Measurements from ENCODE around the gene SP8. TPM values are rescaled to one million over a fixed set of nuclear protein-coding genes. Genes with fewer than 3 reads are reported as not detected.

SP8 gene
- polyA plus RNA-seq, 1 donor (not counting 4 experiments of a cell fraction or from before 2014, with no cell fraction given), result 0.17 TPM

DNA sequence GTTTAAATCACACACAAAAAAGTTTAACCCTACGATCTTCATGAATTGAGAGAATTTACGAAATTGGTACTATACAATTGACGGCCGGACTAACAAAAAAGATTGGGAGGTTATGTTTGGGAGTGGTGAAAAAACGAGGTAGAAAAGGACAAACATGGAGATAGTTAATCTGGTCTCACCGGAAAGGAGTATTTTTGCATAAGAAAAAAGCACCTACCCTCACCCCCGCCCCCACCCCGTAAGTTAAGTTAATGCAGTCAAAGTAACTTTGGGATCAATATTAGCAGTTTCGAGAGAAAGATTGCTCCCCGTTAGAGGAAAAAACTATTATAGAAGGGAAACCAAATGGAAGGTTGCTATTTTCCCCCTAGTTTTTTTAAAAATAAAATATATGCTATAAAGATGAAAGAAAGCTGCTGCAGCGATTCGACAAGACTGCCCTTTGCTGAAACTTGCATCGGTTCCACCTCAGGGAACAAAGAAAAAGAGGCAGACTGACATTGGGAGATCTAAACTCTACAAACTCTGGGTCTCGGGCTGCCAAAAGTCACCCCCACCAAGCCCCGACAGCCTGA, 3.5 kb downstream of the SP8 start:
- Histone ChIP-seq H2AFZ (ENCODE audit: control insufficient read depth, low read length) (peak overlapping the region; percentile 66), H3K79me2 (ENCODE audit: control insufficient read depth, insufficient read depth, low read length) (no peaks in the 10 kb centered on the region), H3K4me2 (ENCODE audit: control insufficient read depth, extremely low read depth, insufficient read depth, low read depth, low read length) (peak overlapping the region; percentile 35), H3K9me1 (ENCODE audit: control insufficient read depth, extremely low read depth, insufficient read depth, low read length) (no peaks in the 10 kb centered on the region), H3K27me3 (ENCODE audit: control insufficient read depth, extremely low read depth, insufficient read depth, low read length) (peaks cover 12% of the 10 kb centered on the region), H3K4me3 (ENCODE audit: control insufficient read depth in 2 of 3, extremely low read depth in 1 of 3, insufficient read depth in 2 of 3, low read depth in 1 of 3, low read length in 3 of 3) (peak overlapping the region in 1 of 3 experiments; percentile 2), H3K4me1 (ENCODE audit: control insufficient read depth, extremely low read depth, insufficient read depth, low read length) (peaks cover 7% of the 10 kb centered on the region), H3K9ac (ENCODE audit: control insufficient read depth, extremely low read depth, insufficient read depth, low read length) (peak overlapping the region; percentile 33), H3K27ac (ENCODE audit: control insufficient read depth, insufficient read depth, low read length) (no peak overlapping the region), H3K36me3 (ENCODE audit: control insufficient read depth in 2 of 2, extremely low read depth in 1 of 2, insufficient read depth in 2 of 2, low read length in 2 of 2) (no peaks in the 10 kb centered on the region), H3K9me3 (ENCODE audit: control insufficient read depth, low read depth, low read length) (no peaks in the 10 kb centered on the region), H4K20me1 (ENCODE audit: control insufficient read depth, extremely low read depth, insufficient read depth, low read length) (no peaks in the 10 kb centered on the region)
- no peak for FAIRE-seq
- no peak for DNase-seq (ENCODE audit: low read depth, low spot score)
- dilution Hi-C loops (cut with MboI; ENCODE audit: extremely low pct_ligation_motif_present, low sequenced_read_pairs), result no loop called here
- TF ChIP-seq EZH2 (IDR thresholded peaks at IDR 0.05; ENCODE audit: low read length), result no peak
- TF ChIP-seq, protein P1, sequence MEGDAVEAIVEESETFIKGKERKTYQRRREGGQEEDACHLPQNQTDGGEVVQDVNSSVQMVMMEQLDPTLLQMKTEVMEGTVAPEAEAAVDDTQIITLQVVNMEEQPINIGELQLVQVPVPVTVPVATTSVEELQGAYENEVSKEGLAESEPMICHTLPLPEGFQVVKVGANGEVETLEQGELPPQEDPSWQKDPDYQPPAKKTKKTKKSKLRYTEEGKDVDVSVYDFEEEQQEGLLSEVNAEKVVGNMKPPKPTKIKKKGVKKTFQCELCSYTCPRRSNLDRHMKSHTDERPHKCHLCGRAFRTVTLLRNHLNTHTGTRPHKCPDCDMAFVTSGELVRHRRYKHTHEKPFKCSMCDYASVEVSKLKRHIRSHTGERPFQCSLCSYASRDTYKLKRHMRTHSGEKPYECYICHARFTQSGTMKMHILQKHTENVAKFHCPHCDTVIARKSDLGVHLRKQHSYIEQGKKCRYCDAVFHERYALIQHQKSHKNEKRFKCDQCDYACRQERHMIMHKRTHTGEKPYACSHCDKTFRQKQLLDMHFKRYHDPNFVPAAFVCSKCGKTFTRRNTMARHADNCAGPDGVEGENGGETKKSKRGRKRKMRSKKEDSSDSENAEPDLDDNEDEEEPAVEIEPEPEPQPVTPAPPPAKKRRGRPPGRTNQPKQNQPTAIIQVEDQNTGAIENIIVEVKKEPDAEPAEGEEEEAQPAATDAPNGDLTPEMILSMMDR (optimal IDR thresholded peaks at IDR 0.05 in 1 of 3, IDR thresholded peaks at IDR 0.05 in 1 of 3, conservative IDR thresholded peaks at IDR 0.05 in 1 of 3; ENCODE audit: extremely low read depth in 1 of 3, insufficient read depth in 2 of 3, low read length in 3 of 3), result no peak

DNA sequence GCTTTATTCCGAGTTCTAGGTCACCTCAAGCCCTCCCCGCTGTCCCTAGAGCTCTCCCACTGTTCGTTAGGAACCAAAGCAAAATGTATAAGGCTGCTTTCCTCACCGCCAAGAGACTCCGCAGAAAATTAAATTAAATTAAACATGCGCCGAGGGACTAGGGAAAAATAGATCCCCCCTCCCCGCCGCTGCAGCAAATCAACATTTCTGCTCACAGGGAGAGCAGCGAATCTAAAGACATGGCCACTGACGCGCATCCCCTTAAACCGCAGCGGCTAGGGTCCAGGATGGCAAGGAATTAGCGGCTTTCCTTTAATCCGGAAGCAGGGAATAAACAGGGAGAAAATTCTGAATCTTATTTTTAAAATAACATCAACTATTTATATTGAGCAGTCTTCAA, 7.6 kb downstream of the SP8 start:
- H2AFZ ChIP-seq (ENCODE audit: control insufficient read depth, low read length), result no peak overlapping the region
- H3K9me3 ChIP-seq (ENCODE audit: control insufficient read depth, low read depth, low read length), result no peaks in the 10 kb centered on the region
- TF ChIP-seq, protein P1 (optimal IDR thresholded peaks at IDR 0.05 in 1 of 3, IDR thresholded peaks at IDR 0.05 in 1 of 3, conservative IDR thresholded peaks at IDR 0.05 in 1 of 3; ENCODE audit: extremely low read depth in 1 of 3, insufficient read depth in 2 of 3, low read length in 3 of 3), result no peak
- TF ChIP-seq EZH2 (IDR thresholded peaks at IDR 0.05; ENCODE audit: low read length), result no peak
- dilution Hi-C loops (cut with MboI; ENCODE audit: extremely low pct_ligation_motif_present, low sequenced_read_pairs), result no loop called here
- H4K20me1 ChIP-seq (ENCODE audit: control insufficient read depth, extremely low read depth, insufficient read depth, low read length), result no peaks in the 10 kb centered on the region
- H3K4me3 ChIP-seq (ENCODE audit: control insufficient read depth in 2 of 3, extremely low read depth in 1 of 3, insufficient read depth in 2 of 3, low read depth in 1 of 3, low read length in 3 of 3), result no peak overlapping the region
- no peaks in the 10 kb centered on the region for H3K9me1 ChIP-seq (ENCODE audit: control insufficient read depth, extremely low read depth, insufficient read depth, low read length)
- H3K79me2 ChIP-seq (ENCODE audit: control insufficient read depth, insufficient read depth, low read length), result no peaks in the 10 kb centered on the region
- H3K4me2 ChIP-seq (ENCODE audit: control insufficient read depth, extremely low read depth, insufficient read depth, low read depth, low read length), result no peak overlapping the region
- H3K36me3 ChIP-seq (ENCODE audit: control insufficient read depth in 2 of 2, extremely low read depth in 1 of 2, insufficient read depth in 2 of 2, low read length in 2 of 2), result no peaks in the 10 kb centered on the region
- no peak for DNase-seq (ENCODE audit: low read depth, low spot score)
- H3K4me1 ChIP-seq (ENCODE audit: control insufficient read depth, extremely low read depth, insufficient read depth, low read length), result peaks cover 7% of the 10 kb centered on the region
- FAIRE-seq, result no peak
- no peak overlapping the region for H3K9ac ChIP-seq (ENCODE audit: control insufficient read depth, extremely low read depth, insufficient read depth, low read length)
- H3K27ac ChIP-seq (ENCODE audit: control insufficient read depth, insufficient read depth, low read length), result no peak overlapping the region
- H3K27me3 ChIP-seq (ENCODE audit: control insufficient read depth, extremely low read depth, insufficient read depth, low read length), result no peaks in the 10 kb centered on the region
